Chondrocyte (in vitro differentiated cells): Measurements from ENCODE around the gene IGFBP2. TPM values are rescaled to one million over a fixed set of nuclear protein-coding genes. Genes with fewer than 3 reads are reported as not detected.
A peak's percentile ranks its signal among the peaks of the same experiment; 100 is the strongest.

ENCODE experiments used
- DNase-seq: peaks from one replicate; pipeline ENCODE4 v3.0.0; 2021; ENCODE audit warnings: mixed read lengths, low spot score
- H3K27ac Mint-ChIP-seq: one replicate; pipeline ENCODE4 v1.8.0; 2021; ENCODE audit warnings: mild to moderate bottlenecking, moderate library complexity, mixed read lengths; ENCODE audit not compliant: unreplicated experiment
- H3K27me3 Mint-ChIP-seq: 2 replicates; pipeline ENCODE4 v1.8.0; 2021; ENCODE audit warnings: low read depth, mixed read lengths
- H3K36me3 Mint-ChIP-seq: 2 replicates; pipeline ENCODE4 v1.8.0; 2021; ENCODE audit warnings: low read depth, mixed read lengths
- H3K4me1 Mint-ChIP-seq: 2 replicates; pipeline ENCODE4 v1.8.0; 2021; ENCODE audit warnings: low read depth, mild to moderate bottlenecking, mixed read lengths
- H3K4me3 Mint-ChIP-seq: one replicate; pipeline ENCODE4 v1.8.0; 2021; ENCODE audit warnings: mild to moderate bottlenecking, moderate library complexity, mixed read lengths; ENCODE audit not compliant: unreplicated experiment
- H3K9me3 Mint-ChIP-seq: 2 replicates; pipeline ENCODE4 v1.8.0; 2021; ENCODE audit warnings: low read depth, mixed read lengths
- CTCF ChIP-seq: fragments of 200-600 bp; sonication (generic); IDR thresholded peaks from 2 replicates; pipeline ENCODE4 v1.5.0; 2021; ENCODE audit warnings: antibody characterized with exemption, mild to moderate bottlenecking, moderate library complexity
- total RNA-seq: library from RNA; stranded (reverse); gene quantifications from 3 replicates; pipeline ENCODE4 v1.2.1, GENCODE V29; 2021

Gene IGFBP2
- total RNA-seq, 1 donor from 2014 or later = 1,848 TPM

- Mint-ChIP-seq H3K4me1 (peaks cover 44% of the 10 kb centered on the region), H3K27me3 (no peaks in the 10 kb centered on the region), H3K27ac (peak overlapping the region; percentile 89), H3K9me3 (peaks cover 7% of the 10 kb centered on the region), H3K4me3 (no peak overlapping the region), H3K36me3 (no peaks in the 10 kb centered on the region)
- TF ChIP-seq CTCF = no peak
- no peak for DNase-seq
These were observed 77.5 kb downstream of the IGFBP2 start for GRCh38 chr2:216710551-216711301.

GRCh38 chr2:216711348-216711747, 78.1 kb downstream of the IGFBP2 start:
- H3K27me3 Mint-ChIP-seq = no peaks in the 10 kb centered on the region
- no peak overlapping the region for H3K4me3 Mint-ChIP-seq
- TF ChIP-seq CTCF = no peak
- no peak for DNase-seq
- peaks cover 44% of the 10 kb centered on the region for H3K4me1 Mint-ChIP-seq
- peaks cover 7% of the 10 kb centered on the region for H3K9me3 Mint-ChIP-seq
- no peaks in the 10 kb centered on the region for H3K36me3 Mint-ChIP-seq
- no peak overlapping the region for H3K27ac Mint-ChIP-seq

- Mint-ChIP-seq H3K36me3 (no peaks in the 10 kb centered on the region), H3K27me3 (no peaks in the 10 kb centered on the region), H3K4me3 (peak overlapping the region; percentile 5), H3K27ac (peak overlapping the region; percentile 96), H3K4me1 (peaks cover 53% of the 10 kb centered on the region), H3K9me3 (peaks cover 7% of the 10 kb centered on the region)
- no peak for DNase-seq
- no peak for TF ChIP-seq CTCF
These were observed 80.6 kb downstream of the IGFBP2 start for GRCh38 chr2:216713691-216714336.

Other genes with a start within 250 kb of the IGFBP2 start
- gene SMARCAL1, start 220.9 kb upstream of the IGFBP2 start, total RNA-seq = 23.7 to 26.3 TPM (median 25.8 TPM) in 3 replicates
- gene RPL37A, start 134.6 kb upstream of the IGFBP2 start, total RNA-seq = 2,015 to 2,317 TPM (median 2,049 TPM) in 3 replicates
- 403 to 502 TPM (median 500 TPM) in 3 replicates for gene IGFBP5, start 62.1 kb downstream of the IGFBP2 start, total RNA-seq
- gene TNP1, start 226.6 kb downstream of the IGFBP2 start, total RNA-seq = not detected in 3 replicates